ENCODE data around the gene CD3G. TPM values are rescaled to one million over a fixed set of nuclear protein-coding genes. Genes with fewer than 3 reads are reported as not detected.

The CD3G gene
- total RNA-seq, 1 experiment from 2014 or later: 0.15 TPM

DNA sequence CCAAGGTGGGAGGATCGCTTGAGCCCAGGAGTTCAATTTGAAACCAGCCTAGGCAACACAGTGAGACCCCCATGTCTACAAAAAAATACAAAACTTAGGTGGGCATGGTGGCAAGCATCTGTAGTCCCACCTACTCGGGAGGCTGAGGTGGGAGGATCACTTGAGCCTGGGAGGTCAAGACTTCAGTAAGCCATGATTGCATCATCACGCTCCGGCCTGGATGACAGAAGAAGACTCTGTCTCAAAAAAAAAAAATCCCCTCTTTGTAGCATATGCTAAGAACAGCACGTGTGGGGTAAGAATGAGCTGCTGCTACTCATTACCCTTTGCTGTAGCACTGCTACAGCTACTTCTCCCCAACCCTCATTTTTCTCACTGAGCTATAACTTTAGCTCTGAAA, 29.7 kb downstream of the CD3G start:
- peaks cover 30% of the 10 kb centered on the region for H3K36me3 ChIP-seq (ENCODE audit: control insufficient read depth, insufficient read depth, low read length)
- no peak overlapping the region for H3K4me3 ChIP-seq (ENCODE audit: low read depth in 2 of 2, low read length in 2 of 2)
- no peak for TF ChIP-seq SIN3A (IDR thresholded peaks at IDR 0.05; ENCODE audit: borderline replicate concordance, insufficient read depth, low read depth, low read length)
- TF ChIP-seq, protein P1, sequence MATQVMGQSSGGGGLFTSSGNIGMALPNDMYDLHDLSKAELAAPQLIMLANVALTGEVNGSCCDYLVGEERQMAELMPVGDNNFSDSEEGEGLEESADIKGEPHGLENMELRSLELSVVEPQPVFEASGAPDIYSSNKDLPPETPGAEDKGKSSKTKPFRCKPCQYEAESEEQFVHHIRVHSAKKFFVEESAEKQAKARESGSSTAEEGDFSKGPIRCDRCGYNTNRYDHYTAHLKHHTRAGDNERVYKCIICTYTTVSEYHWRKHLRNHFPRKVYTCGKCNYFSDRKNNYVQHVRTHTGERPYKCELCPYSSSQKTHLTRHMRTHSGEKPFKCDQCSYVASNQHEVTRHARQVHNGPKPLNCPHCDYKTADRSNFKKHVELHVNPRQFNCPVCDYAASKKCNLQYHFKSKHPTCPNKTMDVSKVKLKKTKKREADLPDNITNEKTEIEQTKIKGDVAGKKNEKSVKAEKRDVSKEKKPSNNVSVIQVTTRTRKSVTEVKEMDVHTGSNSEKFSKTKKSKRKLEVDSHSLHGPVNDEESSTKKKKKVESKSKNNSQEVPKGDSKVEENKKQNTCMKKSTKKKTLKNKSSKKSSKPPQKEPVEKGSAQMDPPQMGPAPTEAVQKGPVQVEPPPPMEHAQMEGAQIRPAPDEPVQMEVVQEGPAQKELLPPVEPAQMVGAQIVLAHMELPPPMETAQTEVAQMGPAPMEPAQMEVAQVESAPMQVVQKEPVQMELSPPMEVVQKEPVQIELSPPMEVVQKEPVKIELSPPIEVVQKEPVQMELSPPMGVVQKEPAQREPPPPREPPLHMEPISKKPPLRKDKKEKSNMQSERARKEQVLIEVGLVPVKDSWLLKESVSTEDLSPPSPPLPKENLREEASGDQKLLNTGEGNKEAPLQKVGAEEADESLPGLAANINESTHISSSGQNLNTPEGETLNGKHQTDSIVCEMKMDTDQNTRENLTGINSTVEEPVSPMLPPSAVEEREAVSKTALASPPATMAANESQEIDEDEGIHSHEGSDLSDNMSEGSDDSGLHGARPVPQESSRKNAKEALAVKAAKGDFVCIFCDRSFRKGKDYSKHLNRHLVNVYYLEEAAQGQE (IDR thresholded peaks at IDR 0.05; ENCODE audit: insufficient read depth in 1 of 2, low read depth in 2 of 2, low read length in 1 of 2): no peak
- TF ChIP-seq TCF7L2 (IDR thresholded peaks at IDR 0.05; ENCODE audit: low read depth, low read length): no peak
- no peak for TF ChIP-seq POLR2AphosphoS5 (IDR thresholded peaks at IDR 0.05; ENCODE audit: low read depth, low read length)
- TF ChIP-seq, protein P2, sequence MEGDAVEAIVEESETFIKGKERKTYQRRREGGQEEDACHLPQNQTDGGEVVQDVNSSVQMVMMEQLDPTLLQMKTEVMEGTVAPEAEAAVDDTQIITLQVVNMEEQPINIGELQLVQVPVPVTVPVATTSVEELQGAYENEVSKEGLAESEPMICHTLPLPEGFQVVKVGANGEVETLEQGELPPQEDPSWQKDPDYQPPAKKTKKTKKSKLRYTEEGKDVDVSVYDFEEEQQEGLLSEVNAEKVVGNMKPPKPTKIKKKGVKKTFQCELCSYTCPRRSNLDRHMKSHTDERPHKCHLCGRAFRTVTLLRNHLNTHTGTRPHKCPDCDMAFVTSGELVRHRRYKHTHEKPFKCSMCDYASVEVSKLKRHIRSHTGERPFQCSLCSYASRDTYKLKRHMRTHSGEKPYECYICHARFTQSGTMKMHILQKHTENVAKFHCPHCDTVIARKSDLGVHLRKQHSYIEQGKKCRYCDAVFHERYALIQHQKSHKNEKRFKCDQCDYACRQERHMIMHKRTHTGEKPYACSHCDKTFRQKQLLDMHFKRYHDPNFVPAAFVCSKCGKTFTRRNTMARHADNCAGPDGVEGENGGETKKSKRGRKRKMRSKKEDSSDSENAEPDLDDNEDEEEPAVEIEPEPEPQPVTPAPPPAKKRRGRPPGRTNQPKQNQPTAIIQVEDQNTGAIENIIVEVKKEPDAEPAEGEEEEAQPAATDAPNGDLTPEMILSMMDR (IDR thresholded peaks at IDR 0.05): no peak
- intact Hi-C loops (cut with micrococcal nuclease; ENCODE audit: unreplicated experiment) (no loop called here), in situ Hi-C loops (cut with HindIII; ENCODE audit: low pct_unique_long_range_greater_than_20kb, low sequenced_read_pairs) (no loop called here)
- H3K27me3 ChIP-seq (ENCODE audit: control insufficient read depth, insufficient read depth, low read length): no peaks in the 10 kb centered on the region
- no peaks in the 10 kb centered on the region for H3K4me1 ChIP-seq (ENCODE audit: control insufficient read depth, insufficient read depth, low read length)
- no peak overlapping the region for H3K27ac ChIP-seq (ENCODE audit: low read length)
- H3K9me3 ChIP-seq (ENCODE audit: control insufficient read depth, insufficient read depth, low read depth, low read length): no peaks in the 10 kb centered on the region
- CTCF ChIA-PET: no interaction called here
- ATAC-seq (no peak), DNase-seq (ENCODE audit: low read depth, low spot score) (no peak)
- BruUV-seq (replicated peaks): no TSS peak
- POLR2A ChIA-PET: no interaction called here

DNA sequence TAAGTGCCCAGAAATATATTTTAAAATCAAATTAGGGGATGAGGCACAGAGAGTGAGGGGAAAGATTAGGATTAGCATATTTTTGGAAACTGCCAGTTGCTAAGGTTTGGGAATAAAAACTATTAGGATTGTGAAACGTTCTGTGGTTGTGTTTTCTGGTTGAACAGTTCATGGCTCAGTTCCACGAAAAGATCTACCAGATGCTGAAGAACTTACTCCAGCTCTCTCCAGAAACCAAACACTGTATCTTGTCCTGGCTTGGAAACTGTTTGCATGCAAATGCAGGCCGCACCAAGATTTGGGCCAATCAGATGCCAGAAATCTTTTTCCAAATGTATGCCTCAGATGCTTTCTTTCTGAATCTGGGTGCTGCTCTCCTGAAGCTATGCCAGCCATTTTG, 30.6 kb downstream of the CD3G start:
- ChIA-PET CTCF (interaction anchor here (0.7 kb wide), 1 partner anchor 226 kb away, joined by 3 read pairs; no protein-coding TSS in a partner anchor), POLR2A (no interaction called here)
- in situ Hi-C loops (cut with HindIII; ENCODE audit: low pct_unique_long_range_greater_than_20kb, low sequenced_read_pairs) (no loop called here), intact Hi-C loops (cut with micrococcal nuclease; ENCODE audit: unreplicated experiment) (no loop called here)
- Histone ChIP-seq H3K27me3 (ENCODE audit: control insufficient read depth, insufficient read depth, low read length) (no peaks in the 10 kb centered on the region), H3K27ac (ENCODE audit: low read length) (no peak overlapping the region), H3K4me3 (ENCODE audit: low read depth in 2 of 2, low read length in 2 of 2) (no peak overlapping the region), H3K9me3 (ENCODE audit: control insufficient read depth, insufficient read depth, low read depth, low read length) (no peaks in the 10 kb centered on the region), H3K36me3 (ENCODE audit: control insufficient read depth, insufficient read depth, low read length) (peaks cover 23% of the 10 kb centered on the region), H3K4me1 (ENCODE audit: control insufficient read depth, insufficient read depth, low read length) (no peaks in the 10 kb centered on the region)
- TF ChIP-seq TCF7L2 (IDR thresholded peaks at IDR 0.05; ENCODE audit: low read depth, low read length): no peak
- TF ChIP-seq POLR2AphosphoS5 (IDR thresholded peaks at IDR 0.05; ENCODE audit: low read depth, low read length): no peak
- TF ChIP-seq, protein P2 (IDR thresholded peaks at IDR 0.05): no peak
- TF ChIP-seq, protein P1 (IDR thresholded peaks at IDR 0.05; ENCODE audit: insufficient read depth in 1 of 2, low read depth in 2 of 2, low read length in 1 of 2): no peak
- TF ChIP-seq SIN3A (IDR thresholded peaks at IDR 0.05; ENCODE audit: borderline replicate concordance, insufficient read depth, low read depth, low read length): no peak
- no peak for ATAC-seq
- BruUV-seq (replicated peaks): no TSS peak
- DNase-seq (ENCODE audit: low read depth, low spot score): no peak
